GM12891 (cell line): ENCODE data around the gene MBNL2.

ENCODE experiments used
- DNase-seq: peaks from one replicate; pipeline ENCODE4 v3.0.0; 2011; ENCODE audit warnings: low spot score; ENCODE audit not compliant: insufficient read length
- FAIRE-seq: peaks from 2 replicates; lab custom pipeline; 2011; peaks lifted over from hg19 to GRCh38; lab: Jason Lieb, UNC
- PAX5 ChIP-seq: IDR thresholded peaks from 2 replicates; pipeline ENCODE4 v1.6.1; 2011; ENCODE audit warnings: low read length, moderate library complexity, mild to moderate bottlenecking; ENCODE audit not compliant: insufficient read depth, severe bottlenecking
- POLR2A ChIP-seq: IDR thresholded peaks from 2 replicates; pipeline ENCODE4 v1.6.1; 2011; ENCODE audit warnings: low read depth, low read length, control low read depth
- POLR2AphosphoS5 ChIP-seq: IDR thresholded peaks from 2 replicates; pipeline ENCODE4 v1.6.1; 2011; ENCODE audit warnings: low read depth, low read length, control low read depth
- POU2F2 ChIP-seq: IDR thresholded peaks from 2 replicates; pipeline ENCODE4 v1.6.1; 2011; ENCODE audit warnings: low read depth, mild to moderate bottlenecking, control low read depth, low read length, moderate library complexity
- SPI1 ChIP-seq: IDR thresholded peaks from 2 replicates; pipeline ENCODE4 v1.6.1; 2011; ENCODE audit warnings: low read depth, low read length, control low read depth
- TAF1 ChIP-seq: IDR thresholded peaks from 2 replicates; pipeline ENCODE4 v1.6.1; 2011; ENCODE audit warnings: low read depth, low read length, control low read depth

The MBNL2 gene

GRCh38 chr13:97317933-97318332 is 95.8 kb downstream of the MBNL2 start:
- TF ChIP-seq SPI1 (no peak), POLR2AphosphoS5 (no peak), POU2F2 (no peak)
- FAIRE-seq (no peak), DNase-seq (no peak)

- TF ChIP-seq SPI1, result no peak
- no peak for TF ChIP-seq PAX5
- no peak for TF ChIP-seq TAF1
- no peak for TF ChIP-seq POLR2AphosphoS5
- no peak for TF ChIP-seq POU2F2
- no peak for TF ChIP-seq POLR2A
- DNase-seq (no peak), FAIRE-seq (no peak)
Observed at GRCh38 chr13:97318532-97318931, 96.4 kb downstream of the MBNL2 start.

- FAIRE-seq (no peak), DNase-seq (no peak)
- TF ChIP-seq PAX5, result no peak
- no peak for TF ChIP-seq TAF1
- no peak for TF ChIP-seq POLR2A
- no peak for TF ChIP-seq POLR2AphosphoS5
- no peak for TF ChIP-seq POU2F2
- no peak for TF ChIP-seq SPI1
Observed at GRCh38 chr13:97319113-97319720, 97.1 kb downstream of the MBNL2 start.

GRCh38 chr13:97321101-97321500 is 99.0 kb downstream of the MBNL2 start:
- no peak for DNase-seq
- TF ChIP-seq SPI1 (no peak), POLR2A (no peak), TAF1 (no peak), POU2F2 (no peak), PAX5 (no peak), POLR2AphosphoS5 (no peak)
- no peak for FAIRE-seq

GRCh38 chr13:97321616-97322321 is 99.6 kb downstream of the MBNL2 start:
- FAIRE-seq, result no peak
- no peak for TF ChIP-seq PAX5
- no peak for TF ChIP-seq SPI1
- TF ChIP-seq TAF1, result no peak
- no peak for TF ChIP-seq POLR2A
- no peak for DNase-seq

GRCh38 chr13:97322740-97323342 is 100.7 kb downstream of the MBNL2 start:
- no peak for TF ChIP-seq PAX5
- TF ChIP-seq POU2F2, result no peak
- no peak for TF ChIP-seq POLR2AphosphoS5
- TF ChIP-seq POLR2A, result no peak
- TF ChIP-seq TAF1, result no peak
- TF ChIP-seq SPI1, result no peak
- DNase-seq, result no peak
- FAIRE-seq, result no peak

- TF ChIP-seq SPI1 (no peak), TAF1 (no peak), POLR2A (no peak), POLR2AphosphoS5 (no peak), POU2F2 (no peak), PAX5 (no peak)
- DNase-seq (no peak), FAIRE-seq (no peak)
Observed at GRCh38 chr13:97324115-97324514, 102.0 kb downstream of the MBNL2 start.

- TF ChIP-seq SPI1 (no peak), TAF1 (no peak), PAX5 (no peak), POLR2A (no peak), POU2F2 (no peak), POLR2AphosphoS5 (no peak)
- DNase-seq (no peak), FAIRE-seq (no peak)
Observed at GRCh38 chr13:97325738-97326137, 103.6 kb downstream of the MBNL2 start.

- no peak for TF ChIP-seq PAX5
- DNase-seq (no peak), FAIRE-seq (no peak)
Observed at GRCh38 chr13:97327086-97327485, 105.0 kb downstream of the MBNL2 start.
